SIG-M5 treated with dmso at 0.1 percent for 504 hours (cell line): Measurements from ENCODE around the gene FFAR4.

Experiments used
- DNase-seq: peaks from one replicate; lab custom pipeline; 2025; ENCODE audit not compliant: unreplicated experiment; lab: John Stamatoyannopoulos, UW

Gene FFAR4

DNA sequence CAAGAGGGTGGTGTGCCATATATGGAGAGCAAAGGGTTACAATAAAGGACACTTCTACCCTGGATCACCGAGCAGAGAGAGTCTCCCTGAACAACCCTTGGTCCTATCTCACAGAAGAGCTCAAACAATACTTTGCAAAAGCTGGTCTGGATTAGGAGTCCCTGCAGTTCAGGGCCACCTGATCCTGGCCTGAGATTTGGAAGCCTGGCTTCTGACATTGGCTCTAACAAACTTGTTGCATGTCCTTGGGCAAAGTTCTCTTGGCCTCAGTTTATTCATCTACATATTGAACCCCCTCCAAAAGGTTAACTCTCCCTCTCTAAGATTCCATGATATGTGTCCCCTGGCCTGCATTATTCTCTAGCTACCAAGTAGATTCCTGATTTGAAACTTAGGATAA is 32.9 kb downstream of the FFAR4 start:
- DNase-seq, result no peak

DNA sequence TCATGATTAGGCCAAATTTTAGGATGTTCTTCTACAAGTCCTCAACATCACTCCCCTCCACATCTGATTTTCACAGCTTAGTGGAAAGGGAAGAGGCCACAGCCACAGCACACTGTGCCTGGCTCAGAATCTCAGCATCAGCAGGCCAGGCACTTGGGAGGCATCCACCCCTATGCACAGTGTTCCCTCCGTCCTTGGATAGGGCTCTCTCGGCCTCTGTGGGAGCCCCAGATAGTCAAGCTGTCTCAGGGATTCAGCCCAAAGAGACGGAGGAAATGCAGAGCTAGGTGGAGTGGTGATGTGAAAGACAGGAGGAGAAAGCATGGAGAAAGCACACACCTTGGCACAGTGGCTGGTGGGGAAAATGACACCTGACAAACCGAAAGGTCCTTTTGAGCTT is 33.3 kb downstream of the FFAR4 start:
- no peak for DNase-seq

GRCh38 chr10:93600446-93601145 is 34.1 kb downstream of the FFAR4 start:
- no peak for DNase-seq

GRCh38 chr10:93601146-93601773 is 34.8 kb downstream of the FFAR4 start, which contains the start of gene RBP4:
Gene RBP4, minus strand, starts transcription at chr10:93601235. Its CDS starts 207 bp downstream, at chr10:93601028.
- DNase-seq, result no peak

- DNase-seq, result no peak
Measured at GRCh38 chr10:93601774-93602162, 35.3 kb downstream of the FFAR4 start.

DNA sequence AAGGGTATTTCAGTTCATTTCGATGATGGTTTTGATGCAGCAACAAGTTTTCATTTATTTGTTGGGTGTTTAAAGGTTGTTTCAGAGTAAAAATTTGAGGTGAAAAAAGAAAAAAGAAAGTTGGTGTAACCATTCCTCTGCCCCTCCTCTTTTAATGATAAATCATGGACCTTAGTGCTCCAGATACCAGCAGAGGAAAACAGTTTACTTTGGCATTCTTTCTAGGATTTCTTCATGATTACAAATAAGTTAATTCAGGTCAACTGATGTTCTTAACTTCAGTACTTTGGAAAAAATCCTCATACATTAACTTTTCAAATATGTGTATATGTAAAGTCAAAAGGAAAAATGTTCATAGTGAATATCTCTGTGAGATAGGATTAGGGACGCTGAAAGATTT is 36.6 kb downstream of the FFAR4 start:
- DNase-seq, result no peak

DNA sequence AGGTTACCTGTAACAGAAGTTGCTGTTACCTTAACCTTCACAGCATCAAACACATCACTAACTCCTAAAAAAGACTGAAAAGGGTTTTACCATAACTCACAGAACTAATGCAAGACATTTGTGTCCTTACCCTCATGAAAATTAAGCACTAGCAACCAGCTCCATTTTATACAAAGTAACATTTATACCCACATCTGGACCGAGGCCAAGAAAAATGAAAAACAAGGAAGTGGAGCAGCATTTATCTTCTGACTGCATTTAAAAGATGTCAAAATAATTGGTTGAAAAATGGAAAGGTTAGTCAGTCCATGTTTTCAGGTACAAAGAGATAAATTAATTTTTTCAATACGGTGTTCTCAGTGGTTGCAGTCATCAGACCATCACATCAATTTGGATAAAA is 37.7 kb downstream of the FFAR4 start:
- no peak for DNase-seq

DNA sequence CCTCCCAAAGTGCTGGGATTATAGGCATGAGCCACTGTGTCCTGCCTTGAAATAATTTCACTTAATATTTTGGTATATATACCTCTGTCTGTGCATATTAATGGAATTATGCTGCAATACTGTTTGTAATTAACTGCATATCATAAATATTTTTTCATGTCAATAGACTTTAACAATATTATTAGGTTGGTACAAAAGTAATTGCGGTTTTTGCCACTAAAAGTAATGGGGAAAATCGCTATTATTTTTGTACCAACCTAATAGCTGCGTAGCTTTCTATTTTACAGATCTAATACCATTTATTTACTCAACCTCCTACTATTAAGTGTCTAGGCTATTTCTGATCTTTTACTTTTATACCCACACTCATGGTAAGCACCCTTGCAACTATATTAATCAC is 42.0 kb downstream of the FFAR4 start:
- no peak for DNase-seq

- no peak for DNase-seq
Measured at GRCh38 chr10:93612311-93612710, 45.8 kb downstream of the FFAR4 start, which contains the start of gene PDE6C. Gene PDE6C, plus strand, starts transcription at chr10:93612537. Its CDS starts 189 bp downstream, at chr10:93612726.

GRCh38 chr10:93613126-93613525 is 46.7 kb downstream of the FFAR4 start:
- DNase-seq, result no peak

DNA sequence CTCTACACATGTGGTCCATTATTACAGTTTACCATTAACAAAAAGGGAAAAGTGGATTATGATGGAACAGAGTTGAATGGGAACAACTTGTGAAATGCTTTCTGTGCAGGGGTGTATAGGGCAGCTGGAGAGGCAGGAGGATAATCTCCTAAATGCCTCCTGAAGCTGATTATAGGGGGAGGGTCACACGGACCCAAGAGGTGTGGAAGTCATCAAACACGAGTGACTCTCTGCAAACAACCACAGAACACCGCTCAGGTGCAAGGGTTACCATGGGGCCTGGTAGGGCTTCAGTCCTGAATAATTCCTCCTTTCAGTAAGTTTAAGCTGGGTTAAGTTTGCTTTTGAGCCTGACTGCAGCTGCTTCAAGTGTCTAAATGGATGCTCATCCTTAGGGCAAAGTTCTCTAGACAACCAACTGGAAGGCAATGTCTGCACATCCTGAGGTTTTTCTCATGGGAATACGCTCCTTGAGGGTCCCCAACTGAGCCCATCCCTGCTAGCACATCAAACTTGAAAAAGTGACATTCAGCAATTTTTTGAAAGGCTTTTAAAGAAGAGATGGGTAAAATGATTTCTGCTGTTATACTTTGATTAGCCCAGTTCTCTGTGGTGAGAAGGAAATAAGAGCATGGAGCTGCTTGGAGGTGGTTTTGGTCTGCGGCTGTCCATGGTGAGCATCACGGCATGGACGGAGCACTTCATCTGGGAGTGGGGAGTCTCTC is 47.8 kb downstream of the FFAR4 start:
- DNase-seq, result no peak

DNA sequence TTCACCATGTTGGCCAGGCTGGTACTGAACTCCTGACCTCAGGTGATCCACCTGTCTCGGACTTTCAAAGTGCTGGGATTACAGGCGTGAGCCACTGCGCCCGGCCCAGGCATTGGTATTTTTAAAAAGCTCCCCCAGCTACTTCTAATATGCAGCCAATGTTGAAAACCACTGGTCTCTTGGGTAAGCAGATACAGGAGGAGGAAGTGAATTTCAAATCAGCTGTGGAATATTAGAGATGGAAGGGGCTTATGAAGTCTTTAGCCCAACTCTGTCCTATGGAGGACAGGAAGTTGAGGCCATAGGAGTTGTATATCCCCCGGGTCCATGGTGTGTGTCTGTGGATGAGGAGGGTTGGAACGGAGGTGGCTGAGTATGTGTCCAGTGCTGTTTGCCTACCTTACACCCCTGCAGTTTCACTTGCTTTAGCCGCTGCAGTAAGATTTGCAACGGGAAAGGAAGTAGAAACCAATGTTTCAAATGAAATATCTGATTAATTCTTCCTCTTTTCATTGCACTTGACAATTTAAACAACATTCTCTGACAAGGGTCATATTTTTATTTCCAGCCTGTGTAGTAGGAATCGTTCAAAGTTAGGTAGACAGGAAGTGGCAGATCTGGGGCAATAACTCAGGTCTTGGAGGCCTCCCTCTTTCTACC is 49.2 kb downstream of the FFAR4 start:
- DNase-seq, result peak; percentile 49

- DNase-seq, result no peak
Measured at GRCh38 chr10:93620925-93621324, 54.5 kb downstream of the FFAR4 start.

- DNase-seq, result no peak
Measured at GRCh38 chr10:93622942-93623341, 56.5 kb downstream of the FFAR4 start.

GRCh38 chr10:93628858-93629257 is 62.4 kb downstream of the FFAR4 start:
- no peak for DNase-seq

GRCh38 chr10:93629647-93630305 is 63.3 kb downstream of the FFAR4 start:
- DNase-seq, result no peak

DNA sequence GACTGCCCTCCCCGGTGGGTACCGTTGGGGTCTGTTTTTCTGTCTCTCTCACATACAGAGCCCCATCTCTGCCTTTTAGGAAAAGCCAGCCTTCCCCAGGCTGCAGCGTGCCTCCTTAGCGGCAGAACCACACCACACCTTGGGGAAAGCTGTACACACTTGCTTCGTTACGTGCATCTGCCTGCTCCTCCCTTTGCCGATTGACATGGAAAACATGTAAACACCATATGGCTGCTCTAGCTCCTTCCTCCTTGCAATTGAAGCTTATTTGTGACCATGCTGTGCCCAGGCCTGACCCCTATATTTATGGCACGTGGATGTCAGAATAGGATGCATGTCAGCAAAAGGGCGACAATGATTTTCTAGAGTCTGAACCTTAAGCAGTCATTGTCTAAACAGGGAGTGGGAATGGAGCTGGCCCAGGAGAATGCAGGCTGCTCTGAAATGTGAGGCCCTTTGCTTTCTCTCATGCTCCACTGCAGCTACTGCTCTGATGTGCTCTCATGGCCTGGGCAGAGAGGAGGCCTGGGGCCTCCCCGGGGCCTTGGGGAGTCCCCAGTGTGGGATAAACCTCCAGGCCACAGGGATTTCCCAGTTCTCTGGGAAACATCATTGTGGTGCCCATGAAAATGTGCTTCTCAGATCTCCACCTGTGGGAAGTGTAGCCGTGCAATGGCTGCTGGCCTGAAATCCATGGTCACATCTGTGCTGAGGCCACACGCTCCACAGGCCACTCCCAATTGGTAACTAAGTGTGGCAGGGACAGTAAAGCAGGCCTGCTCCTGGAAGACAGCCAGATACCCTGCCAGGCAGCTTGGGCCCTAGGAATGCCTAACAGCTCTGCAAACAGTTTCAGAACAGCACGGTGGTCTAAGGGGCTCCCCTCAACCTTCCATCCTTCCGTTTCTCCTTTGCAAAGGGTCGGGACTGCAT is 64.4 kb downstream of the FFAR4 start:
- DNase-seq, result no peak
